A673 (cell line): ENCODE data around the gene SEPTIN1. TPM values are rescaled to one million over a fixed set of nuclear protein-coding genes. Genes with fewer than 3 reads are reported as not detected.

Experiments
- BruUV-seq: library from RNA; stranded (reverse); fragments of 400-500 nt; replicated peaks from 2 replicates; lab custom pipeline; 2021; lab: Mats Ljungman, UMichigan
- CTCF ChIA-PET: fragments of 300-600 bp; sonication (Branson Sonifier 250); formaldehyde crosslinking; loops from one replicate; lab custom pipeline; 2022; ENCODE audit warnings: antibody characterized with exemption; lab: Charles Lee
- POLR2A ChIA-PET: fragments of 300-600 bp; sonication (Branson Sonifier 250); formaldehyde crosslinking; loops from one replicate; lab custom pipeline; 2022; ENCODE audit warnings: antibody characterized with exemption; ENCODE audit not compliant: low non-redundant PET; lab: Charles Lee
- DNase-seq: peaks from one replicate; pipeline ENCODE4 v3.0.0-alpha.2; 2015; ENCODE audit warnings: low spot score
- H3K27ac ChIP-seq: fragments of 200-600 bp; sonication (generic); 2 replicates; pipeline ENCODE4 v1.5.1; 2016; ENCODE audit warnings: mixed run types, low read depth, mild to moderate bottlenecking, mixed read lengths, antibody characterized with exemption, low read length; ENCODE audit not compliant: poor library complexity, severe bottlenecking
- H3K27me3 ChIP-seq: fragments of 200-600 bp; sonication (generic); replicated peaks from 2 replicates; pipeline ENCODE4 v1.6.1; 2017; ENCODE audit warnings: mixed run types, low read depth, mild to moderate bottlenecking, mixed read lengths, antibody characterized with exemption, low read length; ENCODE audit not compliant: insufficient read depth, poor library complexity
- H3K36me3 ChIP-seq: fragments of 200-600 bp; sonication (generic); 2 replicates; pipeline ENCODE4 v1.6.1; 2016; ENCODE audit warnings: mixed run types, mild to moderate bottlenecking, mixed read lengths, antibody characterized with exemption, low read length; ENCODE audit not compliant: insufficient read depth, poor library complexity, severe bottlenecking
- H3K4me1 ChIP-seq: fragments of 200-600 bp; sonication (generic); 2 replicates; pipeline ENCODE4 v1.6.1; 2017; ENCODE audit warnings: mixed run types, mild to moderate bottlenecking, mixed read lengths, antibody characterized with exemption, low read length; ENCODE audit not compliant: insufficient read depth, poor library complexity, severe bottlenecking
- H3K4me3 ChIP-seq: fragments of 200-600 bp; sonication (generic); 2 replicates; pipeline ENCODE4 v1.5.1; 2016; ENCODE audit warnings: low read depth, mixed run types, mild to moderate bottlenecking, mixed read lengths, low read length; ENCODE audit not compliant: poor library complexity, severe bottlenecking
- H3K9me3 ChIP-seq: fragments of 200-600 bp; sonication (generic); 2 replicates; pipeline ENCODE4 v1.6.1; 2016; ENCODE audit warnings: mixed run types, low read depth, mild to moderate bottlenecking, mixed read lengths, antibody characterized with exemption, low read length; ENCODE audit not compliant: poor library complexity, severe bottlenecking
- CTCF ChIP-seq: fragments of 300-800, 200-600 bp; sonication (generic); conservative IDR thresholded peaks from 2 replicates; pipeline ENCODE4 v1.5.1; 2017; ENCODE audit warnings: low read depth, mild to moderate bottlenecking, antibody characterized with exemption, low read length, moderate library complexity, mixed read lengths
- EZH2 ChIP-seq: fragments of 200-600 bp; sonication (generic); IDR thresholded peaks from 2 replicates; pipeline ENCODE4 v1.6.1; 2017; ENCODE audit warnings: borderline replicate concordance, low read depth, mild to moderate bottlenecking, mixed read lengths, antibody characterized with exemption, low read length; ENCODE audit not compliant: poor library complexity, severe bottlenecking
- intact Hi-C: fragments of 100-400 bp; cut with micrococcal nuclease; formaldehyde crosslinking; loops from one replicate; pipeline ENCODE4 v1.10.0; 2022; ENCODE audit not compliant: unreplicated experiment
- total RNA-seq: library from RNA; stranded (reverse); gene quantifications from 2 replicates; pipeline ENCODE4 v1.2.3, GENCODE V29; 2021

Gene SEPTIN1
- total RNA-seq, 1 experiment from 2014 or later, result 0.86 TPM

GRCh38 chr16:30414159-30414558 is 31.8 kb upstream of the SEPTIN1 start:
- CTCF ChIA-PET, result interaction anchor here (0.7 kb wide), 1 partner anchor 16 kb away, joined by 3 read pairs; no protein-coding TSS in a partner anchor
- H3K36me3 ChIP-seq, result peaks cover 33% of the 10 kb centered on the region
- H3K4me3 ChIP-seq, result no peak overlapping the region
- BruUV-seq, result no TSS peak
- H3K27ac ChIP-seq, result no peak overlapping the region
- no peaks in the 10 kb centered on the region for H3K9me3 ChIP-seq
- TF ChIP-seq EZH2 (no peak), CTCF (no peak)
- no peaks in the 10 kb centered on the region for H3K27me3 ChIP-seq
- H3K4me1 ChIP-seq, result peaks cover 10% of the 10 kb centered on the region
- POLR2A ChIA-PET, result no interaction called here
- intact Hi-C loops, result no loop called here
- no peak for DNase-seq

GRCh38 chr16:30413112-30413806 is 30.9 kb upstream of the SEPTIN1 start:
- H3K4me3 ChIP-seq, result no peak overlapping the region
- H3K27me3 ChIP-seq, result no peaks in the 10 kb centered on the region
- no peak overlapping the region for H3K27ac ChIP-seq
- intact Hi-C loops, result no loop called here
- TF ChIP-seq CTCF (no peak), EZH2 (no peak)
- POLR2A ChIA-PET, result no interaction called here
- peaks cover 16% of the 10 kb centered on the region for H3K4me1 ChIP-seq
- H3K36me3 ChIP-seq, result peaks cover 33% of the 10 kb centered on the region
- H3K9me3 ChIP-seq, result no peaks in the 10 kb centered on the region
- BruUV-seq, result no TSS peak
- CTCF ChIA-PET, result no interaction called here
- DNase-seq, result no peak

DNA sequence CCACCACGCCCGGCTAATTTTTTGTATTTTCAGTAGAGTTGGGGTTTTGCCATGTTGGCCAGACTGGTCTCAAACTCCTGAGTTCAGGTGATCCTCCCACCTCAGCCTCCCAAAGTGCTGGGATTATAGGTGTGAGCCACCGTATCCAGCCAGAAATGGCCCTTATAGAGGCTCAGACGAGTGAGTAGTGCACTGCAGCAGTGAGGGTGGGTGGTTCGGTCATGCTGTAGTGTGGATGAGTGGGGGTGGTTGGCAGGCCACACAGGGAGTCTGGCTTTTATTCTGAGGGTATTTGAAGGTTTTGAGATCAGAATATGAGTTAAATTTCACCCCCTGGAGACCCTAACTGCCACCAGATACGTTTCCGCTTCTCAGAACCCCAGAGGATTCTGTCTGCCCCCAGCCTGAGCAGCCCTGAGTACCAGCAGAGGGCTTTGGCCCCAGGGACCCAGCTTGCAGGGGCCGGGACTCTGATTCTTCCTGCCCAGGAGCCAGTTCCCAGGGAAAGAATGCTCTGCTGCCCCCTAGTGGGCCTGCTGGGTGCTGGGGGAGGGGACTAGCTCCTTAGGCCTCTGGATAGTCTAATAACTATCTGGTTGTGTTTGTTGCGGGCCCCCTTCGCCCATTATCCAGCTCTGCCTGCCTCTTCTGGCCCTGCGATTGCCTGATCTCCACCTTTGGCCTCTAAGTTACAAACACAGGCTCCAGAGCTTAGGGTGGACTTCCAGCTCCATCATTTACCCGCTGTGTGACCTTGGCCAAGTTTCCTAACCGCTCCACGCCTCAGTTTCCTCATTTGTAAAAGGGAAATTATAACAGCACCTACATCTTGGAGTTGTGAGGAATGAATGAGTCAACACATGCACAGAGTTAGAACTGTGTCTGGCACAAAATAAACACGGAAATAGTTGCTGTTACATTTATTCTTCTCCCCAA is 27.0 kb upstream of the SEPTIN1 start:
- peak; percentile 95 for TF ChIP-seq CTCF
- no peak for TF ChIP-seq EZH2
- ChIA-PET CTCF (interaction anchor here (0.5 to 1.2 kb wide), 14 partner anchors 9 to 317 kb away, joined by 3 to 18 read pairs (median 4); partner anchors contain the start of genes DCTPP1, TBX6 and ZNF48), POLR2A (interaction anchor here (0.9 kb wide), 1 partner anchor 8 kb away, joined by 3 read pairs; no protein-coding TSS in a partner anchor)
- peak; percentile 94 for DNase-seq
- no TSS peak for BruUV-seq
- Histone ChIP-seq H3K9me3 (no peaks in the 10 kb centered on the region), H3K27me3 (no peaks in the 10 kb centered on the region), H3K36me3 (peaks cover 29% of the 10 kb centered on the region), H3K4me3 (no peak overlapping the region), H3K27ac (no peak overlapping the region), H3K4me1 (peaks cover 16% of the 10 kb centered on the region)
- intact Hi-C loops, result loop anchor here (5.0 kb wide), 2 partner anchors 37 to 287 kb away; partner anchors contain the start of genes MAPK3, MYL11 and TBC1D10B
